IPS DF 6.9 (cell line): ENCODE results near the gene SKIDA1.
A peak's percentile ranks its signal among the peaks of the same experiment; 100 is the strongest.

Experiments
- DNase-seq: peaks from one replicate; pipeline ENCODE4 v3.0.0-alpha.2; 2013; ENCODE audit warnings: low read depth, low spot score
- H3K27ac ChIP-seq: one replicate; pipeline ENCODE4 v1.5.1; 2013; ENCODE audit warnings: low read length, control low read depth
- H3K27me3 ChIP-seq: 2 replicates; pipeline ENCODE4 v1.6.1; 2013; ENCODE audit warnings: mild to moderate bottlenecking, low read length; ENCODE audit not compliant: control insufficient read depth, insufficient read depth
- H3K36me3 ChIP-seq: 2 replicates; pipeline ENCODE4 v1.6.1; 2013; ENCODE audit warnings: low read length; ENCODE audit not compliant: control insufficient read depth, insufficient read depth
- H3K4me1 ChIP-seq: 2 replicates; pipeline ENCODE4 v1.6.1; 2013; ENCODE audit warnings: low read length; ENCODE audit not compliant: control insufficient read depth, insufficient read depth
- H3K4me3 ChIP-seq: 2 replicates; pipeline ENCODE4 v1.5.1; 2013; ENCODE audit warnings: mild to moderate bottlenecking, low read length
- H3K9me3 ChIP-seq: 2 replicates; pipeline ENCODE4 v1.6.1; 2013; ENCODE audit warnings: low read length, inconsistent platforms; ENCODE audit not compliant: control insufficient read depth, insufficient read depth
- WGBS: extraction: QIAGEN DNeasy Blood & Tissue Kit; methylation state at CpG from one replicate; pipeline ENCODE4 v1.1.7; 2013; ENCODE audit warnings: mixed read lengths, missing lambda C conversion rate; ENCODE audit not compliant: insufficient read length, insufficient coverage; 5-methylcytosine and 5-hydroxymethylcytosine counted together

The SKIDA1 gene

DNA sequence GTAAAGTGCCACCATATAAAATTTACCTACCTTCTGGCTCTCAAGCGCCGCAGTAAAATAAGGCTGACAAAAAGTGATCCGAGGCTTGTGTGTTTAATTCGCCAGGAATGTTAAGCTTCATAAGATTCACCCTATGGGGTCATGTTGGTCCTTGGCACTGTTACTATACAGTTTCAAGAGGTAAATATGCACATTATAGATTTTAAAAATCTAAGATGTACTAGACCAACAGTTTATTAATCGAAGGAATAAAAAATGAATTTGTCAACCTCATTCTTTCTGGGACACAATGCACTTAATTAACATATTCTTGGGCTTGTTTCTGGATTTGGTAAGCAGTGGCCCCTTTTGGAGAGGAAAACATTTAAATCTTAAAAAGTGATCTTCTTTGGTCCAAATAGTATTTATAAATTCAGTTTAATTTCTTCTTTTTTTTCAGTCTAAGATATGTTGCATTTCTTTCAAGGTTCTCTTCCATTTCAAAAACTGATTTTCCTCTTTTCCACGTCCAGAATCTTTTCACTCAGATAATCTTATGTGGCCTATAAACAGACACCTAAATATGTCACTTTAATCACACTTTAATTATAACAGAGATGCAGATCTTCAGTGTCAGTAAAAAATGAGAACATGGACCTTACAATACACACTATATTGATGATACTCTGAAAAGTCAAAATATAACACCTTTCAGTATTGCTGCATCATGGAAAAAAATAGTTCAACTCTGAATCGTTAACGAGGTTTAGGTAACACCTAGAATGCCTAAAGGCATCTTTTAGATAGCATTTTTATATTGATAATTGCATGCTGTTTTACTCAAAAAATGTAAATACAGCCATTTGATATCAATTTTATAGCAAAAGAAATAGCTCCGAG lies 3.8 kb upstream of the SKIDA1 start:
- no peak overlapping the region; the same call in 1 of the 2 replicates for H3K4me3 ChIP-seq
- H3K36me3 ChIP-seq = no peaks in the 10 kb centered on the region
- 100% methylated on average over 1 of the region's 9 CpGs for WGBS
- no peaks in the 10 kb centered on the region for H3K27me3 ChIP-seq
- no peaks in the 10 kb centered on the region for H3K4me1 ChIP-seq
- no peak for DNase-seq
- H3K9me3 ChIP-seq = no peaks in the 10 kb centered on the region
- no peak overlapping the region for H3K27ac ChIP-seq

DNA sequence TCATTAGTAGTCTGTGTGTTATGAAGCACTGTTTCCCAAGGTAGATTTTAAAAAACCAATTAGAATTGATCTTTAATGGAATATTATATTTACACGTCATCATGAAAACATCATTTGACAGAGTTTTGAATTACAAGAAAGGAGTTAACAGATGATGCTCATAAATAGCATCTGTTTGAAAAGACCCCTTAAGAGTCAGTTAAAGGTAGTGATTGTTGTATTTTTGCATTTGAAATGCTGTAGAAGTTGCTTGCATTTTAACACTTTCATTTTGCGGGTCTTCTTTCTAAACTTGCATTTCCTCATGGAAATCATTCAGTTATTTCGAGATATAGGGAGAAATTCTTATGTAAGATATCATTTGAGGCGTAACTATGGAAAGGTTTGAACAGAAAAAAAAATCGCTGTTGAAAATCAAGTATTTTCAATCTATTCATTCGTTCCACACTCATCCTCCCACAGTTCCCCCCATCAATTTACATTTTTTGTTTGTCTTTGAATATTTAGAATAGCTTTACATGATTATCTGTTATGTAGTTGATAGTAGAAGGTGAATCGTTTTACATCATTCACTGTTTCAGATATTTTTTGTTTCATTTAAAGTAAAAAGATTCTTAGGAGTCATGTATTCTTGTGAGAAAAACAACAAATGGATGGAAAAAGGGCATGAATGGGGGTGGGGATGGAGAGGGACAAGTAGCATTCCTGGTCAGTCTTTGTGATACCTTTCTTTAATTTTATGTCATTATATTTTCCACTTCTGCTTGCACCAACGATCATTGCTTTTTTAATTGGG lies 3.0 kb upstream of the SKIDA1 start:
- Histone ChIP-seq H3K4me3 (no peak overlapping the region; the same call in 1 of the 2 replicates), H3K4me1 (no peaks in the 10 kb centered on the region), H3K36me3 (no peaks in the 10 kb centered on the region), H3K27ac (no peak overlapping the region), H3K9me3 (no peaks in the 10 kb centered on the region), H3K27me3 (no peaks in the 10 kb centered on the region)
- WGBS = no CpG with 5 or more reads among the region's 8 CpGs
- DNase-seq = no peak

DNA sequence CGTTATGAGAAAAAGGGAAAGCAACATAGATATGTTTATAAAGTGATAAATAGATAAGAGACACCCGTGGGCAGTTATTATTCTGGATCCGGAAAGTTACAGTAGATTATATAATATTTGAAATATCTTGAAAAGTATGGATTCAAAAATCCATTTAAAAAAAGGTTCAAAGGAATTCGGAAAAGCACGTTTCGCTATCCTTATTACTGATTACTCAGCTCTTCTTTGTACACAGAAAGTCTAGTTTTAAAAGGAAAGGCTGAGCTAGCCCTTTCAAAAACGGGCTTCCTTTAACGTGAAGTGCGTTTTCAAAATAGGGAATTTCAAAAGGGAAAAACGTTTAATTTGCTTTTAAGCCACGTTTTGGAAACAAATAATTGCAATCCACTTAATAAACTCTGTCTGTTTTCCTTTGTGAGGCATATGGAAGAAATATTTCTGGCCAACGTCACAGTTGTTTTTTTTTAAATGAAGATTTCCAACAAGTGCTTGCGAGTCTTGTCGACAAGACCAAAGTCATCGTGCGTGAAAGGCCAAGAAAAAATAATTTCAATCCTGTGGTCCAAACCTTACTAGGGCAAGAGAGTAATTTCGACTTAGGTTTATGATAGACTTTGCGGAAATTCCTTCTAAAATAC lies 2.2 kb upstream of the SKIDA1 start:
- H3K27ac ChIP-seq = no peak overlapping the region
- H3K4me1 ChIP-seq = 0 out of 2 replicates have a peak, but pooled peaks cover 1% of the 10 kb centered on the region
- WGBS = no CpG with 5 or more reads among the region's 18 CpGs
- no peak for DNase-seq
- H3K27me3 ChIP-seq = no peaks in the 10 kb centered on the region
- no peaks in the 10 kb centered on the region for H3K36me3 ChIP-seq
- no peaks in the 10 kb centered on the region for H3K9me3 ChIP-seq
- peak overlapping the region; percentile 37; the same call in 1 of the 2 replicates for H3K4me3 ChIP-seq

DNA sequence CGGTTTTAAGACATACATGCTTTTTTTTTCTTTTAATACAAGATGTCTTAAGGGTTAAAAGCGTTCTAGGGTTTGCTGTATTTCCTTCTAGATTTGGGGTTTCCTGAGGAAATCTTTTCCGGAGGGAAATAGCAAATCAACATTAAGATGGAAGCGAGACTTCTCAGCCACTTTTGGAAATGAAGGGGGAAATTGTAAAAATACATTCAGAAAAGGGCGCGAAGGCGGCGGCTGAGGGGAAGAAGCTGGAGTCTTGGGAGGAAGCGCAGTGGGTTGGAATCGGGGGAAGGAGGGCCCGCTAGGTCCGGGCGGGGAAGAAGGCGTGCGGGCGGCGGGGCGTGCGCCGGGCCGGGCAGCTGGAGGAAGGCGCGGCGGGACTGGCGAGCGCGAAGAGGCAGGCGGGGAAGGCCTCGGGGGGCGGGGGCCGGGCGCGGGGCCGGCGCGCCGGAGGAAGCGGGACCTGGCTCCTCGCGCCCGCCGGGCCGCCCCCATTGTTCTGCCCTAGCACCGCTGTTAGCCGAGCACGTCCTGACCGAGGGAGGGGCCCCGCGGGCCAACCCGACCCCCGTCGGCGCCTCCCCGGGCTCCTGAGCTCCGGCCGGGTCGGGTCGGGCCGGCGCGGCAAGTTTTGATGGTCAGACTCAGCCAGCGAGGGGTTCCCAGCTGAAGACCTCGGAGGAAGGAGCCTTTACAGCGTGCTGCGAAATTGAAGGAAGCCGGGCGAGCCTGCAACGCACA lies 1.5 kb upstream of the SKIDA1 start:
- Histone ChIP-seq H3K9me3 (no peaks in the 10 kb centered on the region), H3K4me3 (peak overlapping the region; percentile 60; the same call in 1 of the 2 replicates), H3K27ac (no peak overlapping the region), H3K27me3 (no peaks in the 10 kb centered on the region), H3K36me3 (no peaks in the 10 kb centered on the region), H3K4me1 (0 out of 2 replicates have a peak, but pooled peaks cover 1% of the 10 kb centered on the region)
- no peak for DNase-seq
- no CpG with 5 or more reads among the region's 68 CpGs for WGBS

DNA sequence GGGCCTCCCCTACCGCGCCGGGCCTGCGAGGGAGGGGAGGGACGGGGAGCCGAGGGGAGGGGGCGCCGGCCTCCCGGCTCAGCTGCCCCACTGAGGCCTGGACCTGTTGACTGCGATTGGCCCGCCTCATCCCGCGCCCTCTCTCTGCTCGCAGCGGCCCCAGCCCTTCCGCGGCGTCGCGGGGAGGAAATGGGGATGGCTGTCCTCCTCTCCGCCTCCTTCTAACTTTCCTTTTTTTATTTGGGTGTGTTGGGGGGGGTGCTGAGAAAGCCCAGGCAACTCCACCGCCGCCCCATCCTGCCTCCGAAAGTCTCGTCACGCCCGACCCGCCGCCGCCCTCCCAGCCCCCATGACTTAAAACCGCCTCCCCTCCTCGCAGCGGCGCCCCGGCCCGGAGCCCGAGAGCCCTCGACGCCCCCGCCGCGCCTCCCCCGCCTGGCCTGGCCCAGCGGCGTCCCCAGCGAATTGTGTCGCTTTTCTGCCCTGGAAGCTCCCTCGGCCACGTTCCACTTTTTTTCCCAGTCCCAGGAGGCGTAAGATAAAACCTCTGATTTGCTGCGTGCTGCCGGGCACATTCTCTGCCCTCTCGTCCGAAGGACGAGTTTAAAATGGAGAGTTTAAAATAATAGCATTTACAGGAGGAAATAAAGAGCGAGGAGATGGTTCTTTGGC lies 842 bp upstream of the SKIDA1 start:
- no peaks in the 10 kb centered on the region for H3K9me3 ChIP-seq
- H3K4me3 ChIP-seq = peak overlapping the region; percentile 60; the same call in 1 of the 2 replicates
- WGBS = no CpG with 5 or more reads among the region's 56 CpGs
- 0 out of 2 replicates have a peak, but pooled peaks cover 1% of the 10 kb centered on the region for H3K4me1 ChIP-seq
- no peak overlapping the region for H3K27ac ChIP-seq
- no peaks in the 10 kb centered on the region for H3K27me3 ChIP-seq
- no peak for DNase-seq
- no peaks in the 10 kb centered on the region for H3K36me3 ChIP-seq

- peak overlapping the region; percentile 33 for H3K27ac ChIP-seq
- H3K9me3 ChIP-seq = no peaks in the 10 kb centered on the region
- no peaks in the 10 kb centered on the region for H3K36me3 ChIP-seq
- H3K4me1 ChIP-seq = peaks cover 4% of the 10 kb centered on the region
- H3K27me3 ChIP-seq = no peaks in the 10 kb centered on the region
- H3K4me3 ChIP-seq = peak overlapping the region; percentile 60; the same call in 1 of the 2 replicates
- DNase-seq = no peak
- no CpG with 5 or more reads among the region's 23 CpGs for WGBS
Measured at GRCh38 chr10:21524526-21525366, 736 bp downstream of the SKIDA1 start.

GRCh38 chr10:21524131-21524525 lies 1.4 kb downstream of the SKIDA1 start:
- Histone ChIP-seq H3K9me3 (no peaks in the 10 kb centered on the region), H3K27me3 (no peaks in the 10 kb centered on the region), H3K27ac (no peak overlapping the region), H3K36me3 (no peaks in the 10 kb centered on the region), H3K4me1 (peaks cover 4% of the 10 kb centered on the region), H3K4me3 (peak overlapping the region; percentile 60; the same call in 1 of the 2 replicates)
- DNase-seq = no peak
- 100% methylated on average over 1 of the region's 7 CpGs for WGBS

DNA sequence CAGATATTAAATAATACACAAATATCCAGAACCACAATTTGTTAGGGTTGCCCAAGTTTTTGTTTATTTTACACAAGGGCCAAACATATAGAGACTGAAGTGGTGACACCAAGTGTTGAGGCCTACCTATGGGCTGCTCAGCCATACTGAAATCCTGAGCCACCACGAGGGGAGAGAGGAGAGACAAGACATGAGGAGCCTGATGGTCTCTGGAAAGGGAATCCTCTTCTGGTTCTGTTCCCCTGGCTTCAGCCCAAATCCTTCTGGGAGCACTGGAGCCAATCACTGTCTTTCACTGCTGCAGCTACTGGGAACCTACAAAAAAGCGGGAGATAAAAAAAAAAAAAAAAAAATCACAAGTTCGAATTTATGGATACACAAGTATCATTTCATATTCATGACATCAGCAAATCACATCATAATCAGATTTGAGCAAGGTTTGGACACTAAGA lies 1.9 kb downstream of the SKIDA1 start:
- H3K4me1 ChIP-seq = peaks cover 4% of the 10 kb centered on the region
- no peaks in the 10 kb centered on the region for H3K9me3 ChIP-seq
- no peak overlapping the region for H3K27ac ChIP-seq
- no peaks in the 10 kb centered on the region for H3K27me3 ChIP-seq
- no peak overlapping the region for H3K4me3 ChIP-seq
- no peaks in the 10 kb centered on the region for H3K36me3 ChIP-seq
- no CpG with 5 or more reads among the region's 3 CpGs for WGBS
- no peak for DNase-seq
